Pancreas (tissue), 10 donors: Measurements from ENCODE around the gene SLC39A8. TPM values are rescaled to one million over a fixed set of nuclear protein-coding genes. Genes with fewer than 3 reads are reported as not detected.
A peak's percentile ranks its signal among the peaks of the same experiment; 100 is the strongest.

Source experiments
- ATAC-seq, 4 donors: fragments of 200-7000 bp; cut with Tn5 transposase; one replicate each; pipeline versions ENCODE4 v1.8.0 to v1.9.1; 2020; ENCODE audit warnings: mild to moderate bottlenecking in 4 of 4, moderate library complexity in 4 of 4
- DNase-seq, 6 donors: peaks; one replicate each; pipeline ENCODE4 v3.0.0-alpha.2; 2020
- FAIRE-seq: peaks from 2 replicates; lab custom pipeline; 2012; peaks lifted over from hg19 to GRCh38; lab: Jason Lieb, UNC
- H3K27ac ChIP-seq, 4 donors: fragments of 200-600 bp; sonication (generic); 1 replicate in 3 of 4; 2 replicates in 1 of 4; pipeline versions ENCODE4 v1.5.0 to v1.8.0; 2020
- H3K27me3 ChIP-seq, 4 donors: fragments of 200-600 bp; one replicate each; pipeline ENCODE4 v1.8.0; 2021
- H3K36me3 ChIP-seq, 3 donors: fragments of 200-600 bp; sonication (generic) in 1 of 3; one replicate each; pipeline versions ENCODE4 v1.5.0 to v1.8.0; 2020 to 2021
- H3K4me1 ChIP-seq, 3 donors: fragments of 200-600 bp; one replicate each; pipeline ENCODE4 v1.8.0; 2021
- H3K4me3 ChIP-seq, 4 donors: fragments of 200-600 bp; sonication (generic) in 2 of 4; one replicate each; pipeline versions ENCODE4 v1.5.0 to v1.8.0; 2020 to 2021
- H3K9me3 ChIP-seq, 4 donors: fragments of 200-600 bp; one replicate each; pipeline ENCODE4 v1.8.0; 2021
- CTCF ChIP-seq, 4 donors: fragments of 200-600 bp; sonication (generic) in 3 of 4; IDR thresholded peaks; one replicate each; pipeline versions ENCODE4 v1.5.0 to v1.8.0; 2021; ENCODE audit warnings: antibody characterized with exemption in 4 of 4
- WGBS, 2 donors: extraction: QIAGEN DNeasy Blood & Tissue Kit; methylation state at CpG; one replicate each; pipeline ENCODE4 v1.1.7; 2013; 5-methylcytosine and 5-hydroxymethylcytosine counted together
- intact Hi-C, 3 donors: fragments of 100-400 bp; cut with DNase I; formaldehyde crosslinking; loops; one replicate each; pipeline versions ENCODE4 v1.11.1 to v1.14.2; 2022
- polyA plus RNA-seq, 2 donors: library from polyadenylated mRNA; stranded (reverse); fragments of 200-250 nt; gene quantifications; one replicate each; pipeline ENCODE4 v1.2.3, GENCODE V29; 2013
- total RNA-seq, 6 donors: library from RNA; stranded (reverse); fragmentation: NEBNext Ultra II Directional in 4 of 6; extraction: Animal tissue kit (Norgen Biotek cat#: 25700) in 4 of 6; gene quantifications; one replicate each; pipeline versions ENCODE4 v1.2.1 to v1.2.4, GENCODE V29; 2021 to 2023
- donor health status: healthy with polysubstance abuse.
- donor health status: DM: no; HTN: no; CAD: no; lungs with moderate emphysema.
- donor health status: DM: no; HTN: no; CAD: no.
- donor health status: control.
- donor health status: control.
- donor health status: Bipolar disorder and iron deficiency.
- donor health status: DM: yes; HTN: yes; CAD: no.
- donor health status: DM: no; HTN: no; CAD: no.
- donor health status: DM: no; HTN: no; CAD: no.
- donor health status: DM: yes; HTN: yes; CAD: no.

SLC39A8 gene
- total and polyA plus RNA-seq, 8 donors: 9.9 to 46.8 (median 37.8) TPM

- intact Hi-C loops: no loop called here
- DNase-seq (peak in 1 of 6 donors; percentile 19), ATAC-seq (peak; percentile 73 to 86 (median 74)), FAIRE-seq (no peak)
- no peak overlapping the region for H3K4me3 ChIP-seq
- H3K36me3 ChIP-seq: no peaks in the 10 kb centered on the region
- no peak overlapping the region for H3K27ac ChIP-seq
- WGBS, 2 donors: 58 to 65% methylated on average over 3 of the region's 3 CpGs
- TF ChIP-seq CTCF (IDR thresholded peaks at IDR 0.05): no peak
- H3K9me3 ChIP-seq: no peaks in the 10 kb centered on the region
- H3K27me3 ChIP-seq: no peaks in the 10 kb centered on the region
- peaks cover 4 to 5% (median 4%) of the 10 kb centered on the region in 3 donors for H3K4me1 ChIP-seq
Observed at GRCh38 chr4:102356562-102357202, 11.4 kb upstream of the SLC39A8 start.

DNA sequence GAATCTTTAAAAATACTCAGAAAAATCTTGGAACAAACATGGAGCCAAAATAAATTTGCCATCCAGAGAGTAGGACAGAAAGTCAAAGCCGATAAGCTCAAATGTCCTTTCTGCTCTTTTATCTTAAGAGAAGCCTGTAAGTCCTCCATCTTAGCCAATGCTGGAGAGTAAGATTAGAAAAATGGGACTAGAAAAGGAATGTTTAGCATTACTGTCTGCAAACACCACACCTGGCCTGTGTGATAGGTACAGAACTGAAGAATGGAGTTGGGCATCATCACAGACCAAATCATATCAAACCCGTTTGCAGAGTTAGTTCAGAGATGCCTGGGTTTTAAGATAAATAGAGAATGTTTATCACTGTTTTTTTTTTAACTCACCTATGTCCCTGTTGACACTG is 10.5 kb upstream of the SLC39A8 start:
- FAIRE-seq (no peak), DNase-seq (no peak), ATAC-seq (peak in 1 of 4 donors; percentile 19)
- Histone ChIP-seq H3K27ac (no peak overlapping the region), H3K9me3 (no peaks in the 10 kb centered on the region), H3K27me3 (no peaks in the 10 kb centered on the region), H3K4me3 (no peak overlapping the region), H3K36me3 (no peaks in the 10 kb centered on the region), H3K4me1 (peaks cover 4 to 5% (median 4%) of the 10 kb centered on the region in 3 donors)
- intact Hi-C loops: no loop called here
- 61 to 73% methylated on average over 2 of the region's 2 CpGs for WGBS, 2 donors
- no peak for TF ChIP-seq CTCF (IDR thresholded peaks at IDR 0.05)

DNA sequence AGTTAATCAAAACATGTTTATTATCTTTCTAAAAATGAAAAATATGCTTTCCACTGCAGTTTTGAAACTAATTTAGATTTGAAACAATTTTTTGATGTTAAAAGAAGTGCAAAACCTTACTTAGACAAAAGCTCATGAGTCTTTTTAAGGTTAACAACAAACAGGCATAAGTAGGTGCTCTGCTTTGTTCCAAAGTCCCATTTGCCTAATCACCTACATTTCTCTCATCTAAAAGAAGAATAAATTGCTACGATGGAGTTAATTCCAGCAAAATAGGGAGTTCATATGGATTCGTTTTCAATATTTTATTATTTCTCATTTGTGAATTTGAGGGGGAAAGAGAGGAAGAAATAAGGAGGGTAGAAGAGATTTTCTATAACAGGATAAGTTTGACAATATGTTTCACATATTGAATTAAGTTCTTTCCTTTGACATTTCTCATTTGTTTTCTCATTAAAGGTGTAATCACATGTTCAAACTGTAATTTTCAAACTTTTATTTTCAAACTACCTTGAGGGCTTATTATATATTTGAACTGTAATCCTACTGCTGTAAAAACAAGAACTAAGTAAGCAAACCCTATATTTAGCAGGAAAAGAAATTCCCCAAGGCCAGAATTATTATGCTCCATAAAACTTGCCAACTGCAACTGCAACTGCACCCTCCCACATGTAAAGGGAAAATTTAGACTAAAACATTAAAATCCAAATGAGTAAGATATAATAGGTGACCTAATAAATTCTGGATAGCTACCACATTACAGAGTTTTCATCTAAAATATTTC is 9.6 kb upstream of the SLC39A8 start:
- Histone ChIP-seq H3K4me3 (no peak overlapping the region), H3K27ac (no peak overlapping the region), H3K27me3 (no peaks in the 10 kb centered on the region), H3K36me3 (no peaks in the 10 kb centered on the region), H3K4me1 (peaks cover 4 to 5% (median 4%) of the 10 kb centered on the region in 3 donors), H3K9me3 (no peaks in the 10 kb centered on the region)
- intact Hi-C loops: no loop called here
- DNase-seq (no peak), ATAC-seq (peak in 2 of 4 donors; percentile 38 to 61), FAIRE-seq (peak; percentile 29)
- WGBS, 2 donors: 31 to 63% methylated on average over 2 of the region's 2 CpGs
- TF ChIP-seq CTCF (IDR thresholded peaks at IDR 0.05): no peak

GRCh38 chr4:102352781-102353180 is 7.5 kb upstream of the SLC39A8 start:
- FAIRE-seq (peak; percentile 81), DNase-seq (no peak), ATAC-seq (peak; percentile 28 to 62 (median 39))
- H3K4me3 ChIP-seq: no peak overlapping the region
- no peak for TF ChIP-seq CTCF (IDR thresholded peaks at IDR 0.05)
- no peaks in the 10 kb centered on the region for H3K9me3 ChIP-seq
- H3K4me1 ChIP-seq: peaks cover 4 to 5% (median 4%) of the 10 kb centered on the region in 3 donors
- intact Hi-C loops: no loop called here
- H3K27me3 ChIP-seq: no peaks in the 10 kb centered on the region
- H3K36me3 ChIP-seq: no peaks in the 10 kb centered on the region
- no peak overlapping the region for H3K27ac ChIP-seq
- 72 to 80% methylated on average over 6 of the region's 6 CpGs for whole genome bisulfite sequencing, 2 donors
